Measurements from ENCODE around the gene HNRNPF. TPM values are rescaled to one million over a fixed set of nuclear protein-coding genes. Genes with fewer than 3 reads are reported as not detected.
"Not testable (repeated sequence)": the region's sequence is repeated elsewhere in the genome, so short reads cannot be mapped to it uniquely, and the experiment has no call there.

The HNRNPF gene
- total and polyA plus RNA-seq, 2 donors (not counting 3 experiments of a cell fraction or from before 2014, with no cell fraction given): 144 to 230 TPM

- H3K79me2 ChIP-seq (ENCODE audit: control insufficient read depth, insufficient read depth, low read length): no peaks in the 10 kb centered on the region
- DNase-seq (ENCODE audit: low read depth, low spot score) (no peak), FAIRE-seq (no peak)
- intact Hi-C loops (cut with micrococcal nuclease) (no loop called here), dilution Hi-C loops (cut with MboI; ENCODE audit: extremely low pct_ligation_motif_present, low sequenced_read_pairs) (no loop called here)
- H3K9me3 ChIP-seq (replicated peaks; ENCODE audit: control insufficient read depth, insufficient read depth, low read length): no peaks in the 10 kb centered on the region
- H3K9me1 ChIP-seq (replicated peaks; ENCODE audit: control insufficient read depth, extremely low read depth, insufficient read depth, low read length): no peaks in the 10 kb centered on the region
- H3K27ac ChIP-seq (ENCODE audit: insufficient read depth, low read depth, low read length): no peak overlapping the region
- no peak overlapping the region for H3K4me3 ChIP-seq (replicated peaks in 1 of 3; ENCODE audit: insufficient read depth in 1 of 3, low read depth in 1 of 3, low read length in 3 of 3)
- no peak overlapping the region for H2AFZ ChIP-seq (ENCODE audit: low read depth, low read length)
- POLR2A ChIA-PET: no interaction called here
- CTCF ChIA-PET: interaction anchor here (1.4 to 8.4 kb wide), 3 partner anchors 67 to 254 kb away, joined by 4 to 70 read pairs (median 13); no protein-coding TSS in a partner anchor
- H3K4me2 ChIP-seq (ENCODE audit: insufficient read depth, low read length): no peak overlapping the region
- no peak for TF ChIP-seq FOS (IDR thresholded peaks at IDR 0.05; ENCODE audit: borderline replicate concordance, insufficient read depth, low read length)
- TF ChIP-seq GATA2 (IDR thresholded peaks at IDR 0.05; ENCODE audit: insufficient read depth, insufficient read length, low read depth, low read length): no peak
- TF ChIP-seq POLR2A (IDR thresholded peaks at IDR 0.05; ENCODE audit: low read depth, low read length): no peak
- no peak for TF ChIP-seq CTCF (IDR thresholded peaks at IDR 0.05; ENCODE audit: extremely low read depth in 1 of 2, insufficient read depth in 1 of 2, low read depth in 1 of 2, low read length in 2 of 2)
- TF ChIP-seq MAX (IDR thresholded peaks at IDR 0.05; ENCODE audit: insufficient read depth, insufficient read length): no peak
- no peak for TF ChIP-seq EZH2 (IDR thresholded peaks at IDR 0.05; ENCODE audit: borderline replicate concordance, low read depth, low read length, severe bottlenecking)
- TF ChIP-seq POLR2AphosphoS5 (IDR thresholded peaks at IDR 0.05; ENCODE audit: insufficient read depth, low read depth, low read length): no peak
- H3K4me1 ChIP-seq (ENCODE audit: control insufficient read depth, extremely low read depth, insufficient read depth, low read length): peaks cover 6% of the 10 kb centered on the region
- no TSS peak for BruUV-seq (replicated peaks)
- no peak overlapping the region for H3K9ac ChIP-seq (replicated peaks; ENCODE audit: extremely low read depth, insufficient read depth, low read length)
- no peaks in the 10 kb centered on the region for H3K36me3 ChIP-seq (ENCODE audit: control insufficient read depth in 2 of 2, extremely low read depth in 1 of 2, insufficient read depth in 2 of 2, low read length in 2 of 2)
- no peaks in the 10 kb centered on the region for H3K27me3 ChIP-seq (ENCODE audit: control insufficient read depth in 2 of 2, insufficient read depth in 2 of 2, low read length in 2 of 2)
- H4K20me1 ChIP-seq (replicated peaks; ENCODE audit: control insufficient read depth, extremely low read depth, insufficient read depth, low read length): no peaks in the 10 kb centered on the region
Observed at GRCh38 chr10:43458227-43458626, 49.2 kb upstream of the HNRNPF start.

- H3K4me3 ChIP-seq (replicated peaks in 1 of 3; ENCODE audit: insufficient read depth in 1 of 3, low read depth in 1 of 3, low read length in 3 of 3); H3K9me1 ChIP-seq (replicated peaks; ENCODE audit: control insufficient read depth, extremely low read depth, insufficient read depth, low read length); H3K4me2 ChIP-seq (ENCODE audit: insufficient read depth, low read length); intact Hi-C loops (cut with micrococcal nuclease); FAIRE-seq; BruUV-seq (replicated peaks); POLR2A ChIA-PET; H4K20me1 ChIP-seq (replicated peaks; ENCODE audit: control insufficient read depth, extremely low read depth, insufficient read depth, low read length); H3K9ac ChIP-seq (replicated peaks; ENCODE audit: extremely low read depth, insufficient read depth, low read length); H3K79me2 ChIP-seq (ENCODE audit: control insufficient read depth, insufficient read depth, low read length); H3K9me3 ChIP-seq (replicated peaks; ENCODE audit: control insufficient read depth, insufficient read depth, low read length); H2AFZ ChIP-seq (ENCODE audit: low read depth, low read length); H3K36me3 ChIP-seq (ENCODE audit: control insufficient read depth in 2 of 2, extremely low read depth in 1 of 2, insufficient read depth in 2 of 2, low read length in 2 of 2); DNase-seq (ENCODE audit: low read depth, low spot score); H3K27me3 ChIP-seq (ENCODE audit: control insufficient read depth in 2 of 2, insufficient read depth in 2 of 2, low read length in 2 of 2); dilution Hi-C loops (cut with MboI; ENCODE audit: extremely low pct_ligation_motif_present, low sequenced_read_pairs); H3K27ac ChIP-seq (ENCODE audit: insufficient read depth, low read depth, low read length): not testable (repeated sequence)
- CTCF ChIA-PET: interaction anchor here (0.9 to 8.4 kb wide), 3 partner anchors 7 to 164 kb away, joined by 3 to 70 read pairs (median 13); no protein-coding TSS in a partner anchor
- peaks cover 12% of the 10 kb centered on the region for H3K4me1 ChIP-seq (ENCODE audit: control insufficient read depth, extremely low read depth, insufficient read depth, low read length)
Observed at GRCh38 chr10:43456561-43456960, 47.6 kb upstream of the HNRNPF start.

- H3K4me1 ChIP-seq (ENCODE audit: control insufficient read depth, extremely low read depth, insufficient read depth, low read length): peaks cover 12% of the 10 kb centered on the region
- H3K9me3 ChIP-seq (replicated peaks; ENCODE audit: control insufficient read depth, insufficient read depth, low read length); H3K9ac ChIP-seq (replicated peaks; ENCODE audit: extremely low read depth, insufficient read depth, low read length); H3K27me3 ChIP-seq (ENCODE audit: control insufficient read depth in 2 of 2, insufficient read depth in 2 of 2, low read length in 2 of 2); H2AFZ ChIP-seq (ENCODE audit: low read depth, low read length); DNase-seq (ENCODE audit: low read depth, low spot score); FAIRE-seq; POLR2A ChIA-PET; H3K4me2 ChIP-seq (ENCODE audit: insufficient read depth, low read length); H4K20me1 ChIP-seq (replicated peaks; ENCODE audit: control insufficient read depth, extremely low read depth, insufficient read depth, low read length); H3K9me1 ChIP-seq (replicated peaks; ENCODE audit: control insufficient read depth, extremely low read depth, insufficient read depth, low read length); H3K27ac ChIP-seq (ENCODE audit: insufficient read depth, low read depth, low read length); H3K79me2 ChIP-seq (ENCODE audit: control insufficient read depth, insufficient read depth, low read length); H3K36me3 ChIP-seq (ENCODE audit: control insufficient read depth in 2 of 2, extremely low read depth in 1 of 2, insufficient read depth in 2 of 2, low read length in 2 of 2); dilution Hi-C loops (cut with MboI; ENCODE audit: extremely low pct_ligation_motif_present, low sequenced_read_pairs); BruUV-seq (replicated peaks); H3K4me3 ChIP-seq (replicated peaks in 1 of 3; ENCODE audit: insufficient read depth in 1 of 3, low read depth in 1 of 3, low read length in 3 of 3): not testable (repeated sequence)
- CTCF ChIA-PET: interaction anchor here (0.5 to 0.6 kb wide), 2 partner anchors 107 to 585 kb away, joined by 3 read pairs; no protein-coding TSS in a partner anchor
- intact Hi-C loops (cut with micrococcal nuclease): loop anchor here (1.0 kb wide), 1 partner anchor 252 kb away; no protein-coding TSS in a partner anchor
Observed at GRCh38 chr10:43454025-43454424, 45.0 kb upstream of the HNRNPF start.
